Measurements from ENCODE around the gene PPP4C.
"Not testable (repeated sequence)": the region's sequence is repeated elsewhere in the genome, so short reads cannot be mapped to it uniquely, and the experiment has no call there.

Gene PPP4C

DNA sequence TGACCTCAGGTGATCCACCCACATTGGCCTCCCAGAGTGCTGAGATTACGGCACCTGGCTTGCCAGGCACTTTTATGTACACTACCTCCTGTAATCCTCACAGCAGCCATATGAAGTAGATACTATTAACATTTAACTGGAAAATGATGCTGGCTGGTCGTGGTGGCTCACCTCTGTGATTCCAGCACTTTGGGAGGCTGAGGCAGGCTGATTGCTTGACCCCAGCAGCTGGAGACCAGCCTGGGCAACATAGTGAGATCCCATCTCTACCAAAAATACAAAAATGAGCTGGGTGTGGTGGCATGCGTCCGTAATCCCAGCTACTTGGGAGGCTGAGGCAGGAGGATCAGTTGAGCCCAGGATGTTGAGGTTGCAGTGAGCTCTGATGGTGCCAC is 49.2 kb downstream of the PPP4C start:
- FAIRE-seq: no peak
- DNase-seq (ENCODE audit: insufficient read length, low spot score): no peak
- no peak for TF ChIP-seq POLR2A (IDR thresholded peaks at IDR 0.05; ENCODE audit: low read depth, low read length)

DNA sequence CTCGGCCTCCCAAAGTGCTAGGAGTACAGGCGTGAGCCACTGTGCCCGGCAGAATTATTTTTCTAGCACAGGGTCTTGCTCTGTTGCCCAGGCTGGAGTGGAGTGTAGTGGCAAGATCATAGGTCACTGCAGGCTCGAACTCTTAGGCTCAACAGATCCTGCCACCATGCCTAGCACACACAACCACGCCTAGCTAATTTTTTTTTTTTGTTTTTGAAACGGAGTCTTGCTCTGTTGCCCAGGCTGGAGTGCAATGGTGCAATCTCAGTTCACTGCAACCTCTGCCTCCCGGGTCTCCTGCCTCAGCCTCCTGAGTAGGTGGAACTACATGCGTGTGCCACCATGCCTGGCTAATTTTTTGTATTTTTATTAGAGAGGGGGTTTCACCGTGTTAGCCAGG is 49.9 kb downstream of the PPP4C start:
- DNase-seq (ENCODE audit: insufficient read length, low spot score); FAIRE-seq: not testable (repeated sequence)

GRCh38 chr16:30127993-30128392 is 52.2 kb downstream of the PPP4C start:
- DNase-seq (ENCODE audit: insufficient read length, low spot score): no peak

DNA sequence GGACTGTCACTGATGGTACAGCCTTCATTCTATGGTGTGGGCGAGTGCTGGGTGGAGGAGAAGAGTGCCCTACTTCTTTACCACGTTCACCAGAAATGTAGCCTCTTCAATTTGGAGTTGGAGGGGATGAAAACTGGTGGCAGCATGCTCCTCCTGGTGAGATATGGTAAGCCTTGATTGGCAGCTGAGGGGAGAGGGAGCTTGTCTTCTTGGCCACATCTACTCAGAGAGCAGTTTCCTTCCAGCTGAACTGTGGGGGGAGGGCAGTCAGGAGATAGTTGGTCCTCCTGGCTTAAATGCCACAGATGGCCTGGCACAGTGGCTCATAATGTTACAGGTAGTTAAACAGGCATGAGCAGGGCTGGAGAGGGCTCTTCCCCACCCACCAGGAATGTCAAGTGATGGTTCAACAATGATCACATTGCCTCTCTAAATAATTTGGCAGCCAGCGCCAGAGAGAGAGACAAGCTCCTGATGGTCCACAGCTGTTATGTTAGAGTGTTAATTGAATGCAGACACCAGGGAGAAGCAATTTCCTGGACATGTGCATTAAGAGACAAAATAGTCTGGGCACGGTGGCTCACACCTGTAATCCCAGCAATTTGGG is 56.2 kb downstream of the PPP4C start:
- DNase-seq (ENCODE audit: insufficient read length, low spot score) (no peak), FAIRE-seq (no peak)
- TF ChIP-seq POLR2A (IDR thresholded peaks at IDR 0.05; ENCODE audit: low read depth, low read length): no peak

More at GRCh38 chr16:30127993-30128392, 52.2 kb downstream of the PPP4C start:
- TF ChIP-seq POLR2A (IDR thresholded peaks at IDR 0.05; ENCODE audit: low read depth, low read length): no peak
- no peak for FAIRE-seq

- DNase-seq (ENCODE audit: insufficient read length, low spot score) (no peak), FAIRE-seq (no peak)
- TF ChIP-seq POLR2A (IDR thresholded peaks at IDR 0.05; ENCODE audit: low read depth, low read length): no peak
Observed at GRCh38 chr16:30132591-30132990, 56.8 kb downstream of the PPP4C start.

Data from H54 (cell line).